ENCODE measurements around the gene DDO.

DNA sequence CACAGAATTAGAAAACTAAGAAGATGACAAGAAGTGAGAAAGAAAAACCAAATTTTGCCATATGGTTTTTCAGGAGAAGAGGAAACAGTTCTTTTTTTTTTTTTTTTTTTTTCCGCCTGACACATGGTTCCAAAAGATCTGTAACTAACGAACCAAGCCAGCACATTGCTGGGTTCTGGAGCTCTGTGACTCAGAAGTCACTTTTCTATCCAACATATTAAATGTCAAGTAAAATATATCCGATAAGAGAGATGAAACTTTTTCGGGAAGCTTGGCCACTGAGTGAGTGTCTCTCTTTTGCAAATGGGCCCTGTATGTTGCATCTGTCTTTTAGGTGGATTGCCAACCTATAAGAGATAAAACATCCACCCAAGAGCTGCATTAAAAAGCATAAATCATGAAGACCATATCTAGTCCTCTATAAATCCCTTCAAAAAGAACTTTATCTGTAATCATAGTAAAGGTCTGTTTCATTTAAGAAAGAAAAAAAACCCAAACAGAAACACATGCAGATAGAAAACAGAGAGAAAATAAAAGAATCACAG, 61.8 kb downstream of the DDO start:
- TF ChIP-seq, protein P1, sequence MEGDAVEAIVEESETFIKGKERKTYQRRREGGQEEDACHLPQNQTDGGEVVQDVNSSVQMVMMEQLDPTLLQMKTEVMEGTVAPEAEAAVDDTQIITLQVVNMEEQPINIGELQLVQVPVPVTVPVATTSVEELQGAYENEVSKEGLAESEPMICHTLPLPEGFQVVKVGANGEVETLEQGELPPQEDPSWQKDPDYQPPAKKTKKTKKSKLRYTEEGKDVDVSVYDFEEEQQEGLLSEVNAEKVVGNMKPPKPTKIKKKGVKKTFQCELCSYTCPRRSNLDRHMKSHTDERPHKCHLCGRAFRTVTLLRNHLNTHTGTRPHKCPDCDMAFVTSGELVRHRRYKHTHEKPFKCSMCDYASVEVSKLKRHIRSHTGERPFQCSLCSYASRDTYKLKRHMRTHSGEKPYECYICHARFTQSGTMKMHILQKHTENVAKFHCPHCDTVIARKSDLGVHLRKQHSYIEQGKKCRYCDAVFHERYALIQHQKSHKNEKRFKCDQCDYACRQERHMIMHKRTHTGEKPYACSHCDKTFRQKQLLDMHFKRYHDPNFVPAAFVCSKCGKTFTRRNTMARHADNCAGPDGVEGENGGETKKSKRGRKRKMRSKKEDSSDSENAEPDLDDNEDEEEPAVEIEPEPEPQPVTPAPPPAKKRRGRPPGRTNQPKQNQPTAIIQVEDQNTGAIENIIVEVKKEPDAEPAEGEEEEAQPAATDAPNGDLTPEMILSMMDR (conservative IDR thresholded peaks at IDR 0.05; ENCODE audit: low read length) = no peak
- no peak for TF ChIP-seq EZH2phosphoT487 (IDR thresholded peaks at IDR 0.05; ENCODE audit: borderline replicate concordance, low read depth, low read length)
